ENCODE results near the gene C1S. TPM values are rescaled to one million over a fixed set of nuclear protein-coding genes. Genes with fewer than 3 reads are reported as not detected.
A peak's percentile ranks its signal among the peaks of the same experiment; 100 is the strongest.

Gene C1S
- total RNA-seq, 8 experiments from 2014 or later, result 1.3 to 909 (median 17.9) TPM

DNA sequence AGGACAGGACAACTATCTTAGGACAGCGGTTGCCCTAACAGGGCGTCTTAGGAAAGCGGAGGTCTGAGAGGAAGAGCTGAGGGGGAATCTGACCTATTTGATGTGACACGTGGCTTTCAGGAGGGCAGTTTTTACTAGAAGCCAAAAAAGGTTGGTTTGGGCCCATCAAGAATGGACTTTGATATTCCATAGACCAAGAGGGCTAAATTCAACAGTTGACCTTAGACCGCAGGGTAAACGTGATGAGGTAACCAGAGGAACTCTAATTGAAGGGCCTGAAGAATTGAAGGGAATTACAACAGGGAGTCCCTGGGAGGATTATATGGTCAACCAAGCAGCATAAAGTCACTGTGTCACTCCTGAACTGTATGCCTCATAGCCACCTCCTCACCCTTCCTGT, 11.5 kb downstream of the C1S start:
- no peak overlapping the region for H3K4me3 ChIP-seq
- no peak overlapping the region for H3K27ac ChIP-seq
- in situ Hi-C loops (cut with MboI; ENCODE audit: low pct_unique_long_range_greater_than_20kb in 2 of 9, low sequenced_read_pairs in 9 of 9, unreplicated experiment in 9 of 9), result no loop called here
- no peak for ATAC-seq (replicated peaks in 6 of 8)
- H3K4me1 ChIP-seq (replicated peaks in 1 of 2), result no peaks in the 10 kb centered on the region
- WGBS, 10 experiments, result 60 to 100% (median 79%) methylated on average over 1 to 6 of the region's 6 CpGs

DNA sequence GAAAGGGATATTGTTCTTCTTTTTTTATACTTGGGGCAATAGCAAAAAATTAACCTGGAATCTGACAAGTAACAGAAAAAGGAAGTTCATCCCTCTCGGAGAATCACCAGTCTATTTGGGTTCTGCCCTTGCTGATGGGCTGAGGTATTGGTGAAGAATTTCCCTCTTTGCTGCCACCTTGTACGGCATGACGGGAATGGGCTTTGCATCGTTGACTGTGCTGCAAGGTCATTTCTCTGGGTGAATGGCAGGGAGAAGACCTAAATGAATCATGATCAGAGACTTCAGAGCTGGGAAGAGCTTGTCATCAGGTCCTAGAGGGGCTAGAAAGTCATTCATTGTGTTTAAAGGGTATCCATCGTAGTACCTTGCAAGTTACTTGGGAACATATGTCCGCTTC, 12.0 kb downstream of the C1S start:
- Histone ChIP-seq H3K4me1 (replicated peaks in 1 of 2) (no peaks in the 10 kb centered on the region), H3K27ac (no peak overlapping the region), H3K4me3 (no peak overlapping the region)
- no peak for ATAC-seq (replicated peaks in 6 of 8)
- in situ Hi-C loops (cut with MboI; ENCODE audit: low pct_unique_long_range_greater_than_20kb in 2 of 9, low sequenced_read_pairs in 9 of 9, unreplicated experiment in 9 of 9), result no loop called here
- WGBS, 10 experiments, result 54 to 100% (median 89%) methylated on average over 1 to 6 of the region's 6 CpGs; no CpG with 5 or more reads in 2 of the 10 experiments

DNA sequence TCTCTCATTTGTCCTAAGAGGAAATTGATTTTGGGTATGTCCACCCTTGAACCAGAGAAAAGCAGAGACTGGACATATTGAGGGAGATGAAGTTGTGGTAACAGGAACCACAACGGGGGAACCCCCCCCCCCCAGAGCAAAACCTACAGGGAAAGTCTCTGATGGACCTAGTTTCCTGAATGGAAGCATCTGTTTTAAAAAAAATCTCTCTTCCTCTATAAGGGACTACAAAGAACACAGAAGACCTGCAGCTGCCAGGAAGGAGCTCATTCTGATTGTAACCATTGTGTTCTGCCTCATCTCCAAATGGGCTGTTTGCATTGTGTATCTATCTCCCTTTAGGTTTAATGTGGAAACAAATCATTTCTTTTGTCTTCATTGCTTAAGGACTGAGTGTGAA, 13.4 kb downstream of the C1S start:
- peak in 1 of 8 experiments; percentile 47 for ATAC-seq (replicated peaks in 6 of 8)
- Histone ChIP-seq H3K4me1 (replicated peaks in 1 of 2) (no peaks in the 10 kb centered on the region), H3K4me3 (no peak overlapping the region), H3K27ac (no peak overlapping the region)
- 10 to 50% (median 17%) methylated on average over 1 of the region's 1 CpG; no CpG with 5 or more reads in 7 of the 10 experiments for WGBS, 10 experiments
- in situ Hi-C loops (cut with MboI; ENCODE audit: low pct_unique_long_range_greater_than_20kb in 2 of 9, low sequenced_read_pairs in 9 of 9, unreplicated experiment in 9 of 9), result no loop called here

DNA sequence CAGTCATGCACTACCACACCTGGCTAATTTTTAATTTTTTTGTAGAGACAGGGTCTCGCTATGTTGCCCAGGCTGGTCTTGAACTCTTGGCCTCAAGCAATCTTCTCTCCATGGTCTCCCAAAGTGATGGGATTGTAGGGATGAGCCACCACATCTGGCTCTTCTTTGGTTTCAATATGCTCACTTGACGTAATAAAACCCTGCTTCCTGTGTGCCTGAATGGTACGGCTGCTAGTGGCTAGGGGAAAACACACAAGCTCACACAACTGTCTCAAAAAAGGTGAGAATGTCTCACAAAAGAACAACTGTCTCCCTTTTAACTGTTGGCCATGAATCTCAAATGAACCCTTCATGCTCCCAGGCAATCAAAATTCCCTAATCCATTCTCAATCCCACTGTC, 15.0 kb downstream of the C1S start:
- H3K4me1 ChIP-seq (replicated peaks in 1 of 2), result no peaks in the 10 kb centered on the region
- no peak overlapping the region for H3K27ac ChIP-seq
- in situ Hi-C loops (cut with MboI; ENCODE audit: low pct_unique_long_range_greater_than_20kb in 2 of 9, low sequenced_read_pairs in 9 of 9, unreplicated experiment in 9 of 9), result no loop called here
- ATAC-seq (replicated peaks in 6 of 8), result peak in 1 of 8 experiments; percentile 10
- H3K4me3 ChIP-seq, result no peak overlapping the region
- 60 to 100% (median 80%) methylated on average over 1 to 3 of the region's 3 CpGs; no CpG with 5 or more reads in 1 of the 10 experiments for WGBS, 10 experiments

DNA sequence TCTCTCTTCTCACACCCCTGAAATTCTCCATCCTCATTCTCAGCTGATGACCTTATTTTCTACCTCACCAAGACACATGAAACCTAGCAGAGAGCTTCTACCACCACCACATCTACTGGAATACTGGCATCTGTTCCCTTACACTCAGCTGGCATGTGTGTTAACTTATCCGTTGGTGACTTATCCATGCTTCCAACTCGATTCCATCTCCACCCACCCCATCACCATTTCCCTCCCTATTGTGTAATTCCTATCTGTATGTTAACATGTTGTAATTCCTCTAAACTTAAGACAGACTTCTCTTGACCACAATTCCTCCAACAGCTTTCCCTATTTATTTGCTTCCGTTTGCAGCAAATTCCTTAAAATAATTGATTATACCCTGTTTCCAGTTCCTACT, 15.4 kb downstream of the C1S start:
- Histone ChIP-seq H3K4me3 (no peak overlapping the region), H3K4me1 (replicated peaks in 1 of 2) (no peaks in the 10 kb centered on the region), H3K27ac (no peak overlapping the region)
- in situ Hi-C loops (cut with MboI; ENCODE audit: low pct_unique_long_range_greater_than_20kb in 2 of 9, low sequenced_read_pairs in 9 of 9, unreplicated experiment in 9 of 9), result no loop called here
- WGBS, 10 experiments, result 0 to 100% (median 29%) methylated on average over 1 to 3 of the region's 3 CpGs; no CpG with 5 or more reads in 3 of the 10 experiments
- ATAC-seq (replicated peaks in 6 of 8), result peak in 2 of 8 experiments; percentile 35 to 59

DNA sequence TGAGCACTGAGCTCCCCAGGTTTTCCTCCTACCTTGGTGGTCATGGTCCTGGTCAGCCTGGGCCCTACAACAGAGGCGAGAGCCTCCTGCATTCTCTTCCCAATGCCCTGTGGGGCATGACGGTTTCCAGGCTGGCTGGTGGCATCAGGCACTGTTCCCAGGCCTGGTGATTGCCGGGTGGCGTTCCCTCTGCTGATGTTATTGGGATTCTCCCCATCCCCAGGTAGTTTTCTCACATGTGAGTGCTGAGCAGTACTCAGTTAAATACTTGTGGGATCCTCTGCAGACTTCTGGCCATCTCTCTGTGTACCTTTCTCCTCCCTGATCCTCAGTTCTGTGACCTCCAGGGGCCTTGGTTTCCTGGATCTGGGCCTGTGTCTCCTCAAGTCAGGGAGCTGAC, 16.0 kb downstream of the C1S start:
- WGBS, 10 experiments, result 80 to 100% (median 86%) methylated on average over 1 to 4 of the region's 4 CpGs; no CpG with 5 or more reads in 5 of the 10 experiments
- no peaks in the 10 kb centered on the region for H3K4me1 ChIP-seq (replicated peaks in 1 of 2)
- no peak for ATAC-seq (replicated peaks in 6 of 8)
- no peak overlapping the region for H3K4me3 ChIP-seq
- in situ Hi-C loops (cut with MboI; ENCODE audit: low pct_unique_long_range_greater_than_20kb in 2 of 9, low sequenced_read_pairs in 9 of 9, unreplicated experiment in 9 of 9), result no loop called here
- no peak overlapping the region for H3K27ac ChIP-seq

DNA sequence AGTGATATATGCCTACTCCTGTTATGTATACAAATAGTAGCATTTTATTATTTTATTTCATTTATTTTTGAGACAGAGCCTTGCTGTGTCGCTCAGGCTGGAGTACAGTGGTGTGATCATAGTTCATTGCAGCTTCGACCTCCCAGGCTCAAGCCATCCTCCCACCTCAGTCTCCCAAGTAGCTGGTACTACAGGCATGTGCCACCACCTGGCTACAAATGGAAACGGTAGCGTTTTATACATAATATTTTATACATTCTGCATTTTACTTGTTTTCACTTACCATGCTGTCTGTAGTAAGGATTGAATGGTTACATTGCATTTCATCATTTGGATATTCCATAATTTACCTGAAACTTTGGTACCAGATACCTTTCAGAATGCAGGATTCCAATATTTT, 17.6 kb downstream of the C1S start:
- H3K27ac ChIP-seq, result no peak overlapping the region
- no peaks in the 10 kb centered on the region for H3K4me1 ChIP-seq (replicated peaks in 1 of 2)
- no peak for ATAC-seq (replicated peaks in 6 of 8)
- in situ Hi-C loops (cut with MboI; ENCODE audit: low pct_unique_long_range_greater_than_20kb in 2 of 9, low sequenced_read_pairs in 9 of 9, unreplicated experiment in 9 of 9), result no loop called here
- WGBS, 10 experiments, result 40 to 100% (median 78%) methylated on average over 1 to 4 of the region's 4 CpGs; no CpG with 5 or more reads in 2 of the 10 experiments
- no peak overlapping the region for H3K4me3 ChIP-seq

DNA sequence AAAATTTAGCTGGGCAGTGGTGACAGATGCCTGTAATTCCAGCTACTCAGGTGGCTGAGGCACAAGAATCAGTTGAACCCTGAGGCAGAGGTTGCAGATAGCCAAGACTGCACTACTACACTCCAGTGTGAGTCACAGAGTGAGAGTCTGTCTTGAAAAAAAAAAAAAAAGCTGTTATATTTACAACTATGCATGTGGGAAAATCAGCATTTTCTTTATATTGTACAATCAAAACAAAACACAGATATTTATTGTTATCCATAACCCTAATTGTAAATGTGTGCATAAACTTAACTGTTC, 19.3 kb downstream of the C1S start:
- Histone ChIP-seq H3K27ac (no peak overlapping the region), H3K4me3 (no peak overlapping the region), H3K4me1 (replicated peaks in 1 of 2) (no peaks in the 10 kb centered on the region)
- in situ Hi-C loops (cut with MboI; ENCODE audit: low pct_unique_long_range_greater_than_20kb in 2 of 9, low sequenced_read_pairs in 9 of 9, unreplicated experiment in 9 of 9), result no loop called here
- peak in 3 of 8 experiments; percentile 23 to 78 (median 58) for ATAC-seq (replicated peaks in 6 of 8)

DNA sequence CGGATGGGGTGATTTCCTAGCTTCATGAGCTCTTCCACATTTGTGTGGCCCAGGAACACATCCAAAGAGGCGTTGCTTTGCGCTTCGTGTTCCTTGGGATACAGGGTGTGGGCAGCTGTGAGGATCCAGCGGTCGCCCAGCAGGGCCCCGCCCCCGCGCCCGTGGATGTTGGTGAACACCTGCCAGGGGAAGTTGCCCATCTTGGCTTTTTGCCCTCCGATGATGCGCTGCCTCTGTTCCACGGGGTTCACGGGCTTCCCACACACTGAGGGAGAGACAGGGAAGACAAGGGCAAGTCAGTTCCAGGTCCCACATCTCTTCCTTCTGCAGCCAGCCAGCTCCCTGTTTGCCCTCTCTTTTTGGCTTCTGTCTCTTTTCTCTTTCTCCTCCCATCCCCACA, 20.5 kb downstream of the C1S start:
- 88 to 94% (median 92%) methylated on average over 2 to 10 of the region's 14 CpGs; no CpG with 5 or more reads in 5 of the 10 experiments for WGBS, 10 experiments
- no peak for ATAC-seq (replicated peaks in 6 of 8)
- no peaks in the 10 kb centered on the region for H3K4me1 ChIP-seq (replicated peaks in 1 of 2)
- in situ Hi-C loops (cut with MboI; ENCODE audit: low pct_unique_long_range_greater_than_20kb in 2 of 9, low sequenced_read_pairs in 9 of 9, unreplicated experiment in 9 of 9), result no loop called here
- H3K27ac ChIP-seq, result no peak overlapping the region
- H3K4me3 ChIP-seq, result no peak overlapping the region

DNA sequence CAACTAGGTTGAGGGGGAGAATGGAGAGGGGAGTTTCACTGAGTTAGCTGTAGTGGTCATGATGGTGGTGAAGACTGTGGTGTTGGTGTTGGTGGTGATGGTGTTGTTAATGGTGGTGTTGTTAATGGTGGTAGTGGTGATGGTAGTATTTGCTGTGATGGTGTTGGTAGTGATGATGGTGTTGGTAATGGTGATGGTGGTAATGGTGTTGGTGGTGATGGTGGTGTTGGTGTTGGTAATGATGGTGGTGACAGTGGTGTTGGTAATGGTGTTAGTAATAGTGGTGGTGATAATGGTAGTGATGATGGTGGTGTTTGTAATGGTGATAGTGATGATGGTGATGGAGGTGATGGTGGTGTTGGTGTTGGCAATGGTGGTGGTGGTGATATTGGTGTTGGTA, 22.6 kb downstream of the C1S start:
- ATAC-seq (replicated peaks in 6 of 8), result no peak
- no peak overlapping the region for H3K4me3 ChIP-seq
- H3K27ac ChIP-seq, result no peak overlapping the region
- no peaks in the 10 kb centered on the region for H3K4me1 ChIP-seq (replicated peaks in 1 of 2)
- in situ Hi-C loops (cut with MboI; ENCODE audit: low pct_unique_long_range_greater_than_20kb in 2 of 9, low sequenced_read_pairs in 9 of 9, unreplicated experiment in 9 of 9), result no loop called here

DNA sequence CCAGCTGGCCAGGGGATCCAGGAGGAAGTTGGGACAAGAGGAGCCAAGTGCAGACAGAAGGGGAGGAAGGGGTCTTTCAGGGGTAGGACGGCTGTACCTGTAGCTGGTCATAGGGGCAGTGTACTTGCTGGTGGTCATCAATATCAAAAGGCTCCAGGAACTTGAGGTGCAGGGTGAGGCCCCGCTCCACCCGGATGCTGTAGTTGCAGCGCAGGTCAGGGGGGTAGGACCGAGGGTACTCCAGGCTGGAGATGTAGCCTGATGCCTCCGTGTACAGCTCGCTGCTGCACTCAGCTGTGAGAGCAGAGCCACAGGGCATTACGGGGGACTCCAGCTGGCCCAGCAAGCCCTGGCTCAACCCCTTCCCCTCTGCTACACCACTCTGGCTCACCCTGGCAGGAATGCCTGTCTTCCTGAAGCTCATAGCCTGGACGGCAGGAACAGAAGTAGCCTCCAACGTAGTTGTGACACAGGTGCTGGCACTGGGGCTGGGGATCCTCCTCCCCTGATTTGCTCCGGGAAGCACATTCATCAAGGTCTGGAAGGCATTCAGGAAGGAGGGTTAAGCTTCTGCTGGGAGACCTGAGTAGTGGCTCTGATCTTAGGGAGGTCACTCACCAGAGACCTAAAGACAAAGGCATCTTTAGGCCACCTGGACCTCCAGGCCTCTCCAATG, 28.8 kb downstream of the C1S start:
- no peak for ATAC-seq (replicated peaks in 6 of 8)
- Histone ChIP-seq H3K4me3 (no peak overlapping the region), H3K27ac (no peak overlapping the region), H3K4me1 (replicated peaks in 1 of 2) (peaks cover 10 to 12% of the 10 kb centered on the region in 2 donors)
- 56 to 91% (median 77%) methylated on average over 3 to 5 of the region's 11 CpGs; no CpG with 5 or more reads in 5 of the 10 experiments for WGBS, 10 experiments
- in situ Hi-C loops (cut with MboI; ENCODE audit: low pct_unique_long_range_greater_than_20kb in 2 of 9, low sequenced_read_pairs in 9 of 9, unreplicated experiment in 9 of 9), result no loop called here

DNA sequence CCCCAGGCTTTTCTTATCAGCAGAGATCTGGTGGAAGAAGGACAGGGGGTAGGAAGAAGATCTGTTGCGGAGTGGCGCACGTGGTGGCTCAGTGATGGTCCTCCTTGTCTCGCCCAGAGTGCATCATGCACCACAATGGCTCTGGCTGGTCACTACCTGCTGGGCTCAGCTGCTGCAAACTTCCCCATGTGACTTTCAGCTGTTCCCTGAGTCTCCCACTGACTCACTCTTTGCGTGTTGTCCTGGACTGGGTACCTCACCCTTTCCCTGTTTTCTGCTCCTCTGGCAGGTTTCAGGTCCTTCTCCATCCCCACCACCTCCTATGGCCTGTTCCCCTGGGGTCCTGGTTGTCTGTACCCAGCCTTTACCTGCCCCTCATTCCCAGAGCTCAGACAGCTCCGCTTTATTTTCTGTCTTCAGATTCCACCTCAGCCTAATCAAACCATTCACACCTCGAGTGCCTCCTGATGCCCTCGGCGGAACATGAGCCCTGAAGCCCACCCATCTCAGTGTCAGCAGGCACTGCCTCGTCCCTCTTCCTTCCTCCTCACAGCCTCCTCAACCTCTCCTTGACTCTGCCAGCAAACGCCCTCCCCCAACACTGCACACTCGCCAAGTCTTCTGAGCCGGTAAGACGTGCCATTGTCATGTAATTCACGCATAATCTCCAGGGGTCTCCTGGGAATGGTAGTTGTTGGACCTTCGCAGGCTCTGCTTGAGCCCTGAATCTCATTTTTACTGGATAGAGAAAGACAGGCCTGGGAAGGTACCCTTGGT, 29.9 kb downstream of the C1S start:
- Histone ChIP-seq H3K4me1 (replicated peaks in 1 of 2) (peaks cover 10 to 12% of the 10 kb centered on the region in 2 donors), H3K27ac (peak overlapping the region in 1 of 2 donors; percentile 25), H3K4me3 (no peak overlapping the region)
- in situ Hi-C loops (cut with MboI; ENCODE audit: low pct_unique_long_range_greater_than_20kb in 2 of 9, low sequenced_read_pairs in 9 of 9, unreplicated experiment in 9 of 9), result no loop called here
- WGBS, 10 experiments, result 0 to 96% (median 57%) methylated on average over 1 to 11 of the region's 16 CpGs; no CpG with 5 or more reads in 1 of the 10 experiments
- ATAC-seq (replicated peaks in 6 of 8), result peak in 5 of 8 experiments; percentile 36 to 83 (median 65)

DNA sequence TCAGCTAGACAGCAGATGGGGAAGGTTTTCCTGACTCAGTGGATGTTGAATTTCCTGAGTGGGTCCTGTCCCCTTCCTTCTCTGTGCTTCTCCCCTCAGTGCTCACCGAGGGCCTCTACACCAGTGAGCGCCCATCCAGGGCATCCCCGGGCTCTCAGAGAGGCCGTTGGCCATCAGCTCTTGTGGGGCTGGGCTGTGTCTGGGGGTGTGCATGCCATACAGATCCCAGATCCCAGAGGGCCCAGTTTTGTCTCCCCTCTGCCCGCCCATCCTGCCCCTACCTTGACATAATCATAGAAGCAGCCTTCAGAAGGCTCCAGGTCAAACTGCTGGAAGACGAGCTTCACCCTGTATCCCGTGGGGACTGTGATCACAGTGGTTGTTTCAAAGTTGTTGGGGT, 30.7 kb downstream of the C1S start:
- 0 to 100% (median 65%) methylated on average over 1 to 3 of the region's 7 CpGs; no CpG with 5 or more reads in 4 of the 10 experiments for WGBS, 10 experiments
- no peak overlapping the region for H3K4me3 ChIP-seq
- peaks cover 10 to 12% of the 10 kb centered on the region in 2 donors for H3K4me1 ChIP-seq (replicated peaks in 1 of 2)
- no peak overlapping the region for H3K27ac ChIP-seq
- ATAC-seq (replicated peaks in 6 of 8), result no peak
- in situ Hi-C loops (cut with MboI; ENCODE audit: low pct_unique_long_range_greater_than_20kb in 2 of 9, low sequenced_read_pairs in 9 of 9, unreplicated experiment in 9 of 9), result no loop called here
